Nephron (organoid): ENCODE data around the gene VRK1.

Source experiments
- H3K27ac Mint-ChIP-seq, 3 experiments: 2 replicates each; pipeline ENCODE4 v1.8.0; 2020; ENCODE audit warnings: mixed read lengths in 3 of 3, mild to moderate bottlenecking in 2 of 3, moderate library complexity in 1 of 3
- H3K27me3 Mint-ChIP-seq: 2 replicates; pipeline ENCODE4 v1.8.0; 2021; ENCODE audit warnings: low read depth, mild to moderate bottlenecking, moderate library complexity, mixed read lengths
- H3K36me3 Mint-ChIP-seq: 2 replicates; pipeline ENCODE4 v1.8.0; 2020; ENCODE audit warnings: low read depth, mixed read lengths
- H3K4me1 Mint-ChIP-seq: 2 replicates; pipeline ENCODE4 v1.8.0; 2020; ENCODE audit warnings: mixed read lengths
- H3K4me3 Mint-ChIP-seq, 3 experiments: 2 replicates each; pipeline ENCODE4 v1.8.0; 2020; ENCODE audit warnings: mild to moderate bottlenecking in 3 of 3, mixed read lengths in 3 of 3, moderate library complexity in 2 of 3
- H3K9me3 Mint-ChIP-seq: 2 replicates; pipeline ENCODE4 v1.8.0; 2020; ENCODE audit warnings: mixed read lengths
- TF ChIP-seq, protein P1 (sequence below), 3 experiments: fragments of 200-600 bp; sonication (generic); IDR thresholded peaks; one replicate each; pipeline ENCODE4 v1.5.0; 2021; ENCODE audit warnings: antibody characterized with exemption in 3 of 3; ENCODE audit not compliant: unreplicated experiment in 3 of 3

The VRK1 gene

DNA sequence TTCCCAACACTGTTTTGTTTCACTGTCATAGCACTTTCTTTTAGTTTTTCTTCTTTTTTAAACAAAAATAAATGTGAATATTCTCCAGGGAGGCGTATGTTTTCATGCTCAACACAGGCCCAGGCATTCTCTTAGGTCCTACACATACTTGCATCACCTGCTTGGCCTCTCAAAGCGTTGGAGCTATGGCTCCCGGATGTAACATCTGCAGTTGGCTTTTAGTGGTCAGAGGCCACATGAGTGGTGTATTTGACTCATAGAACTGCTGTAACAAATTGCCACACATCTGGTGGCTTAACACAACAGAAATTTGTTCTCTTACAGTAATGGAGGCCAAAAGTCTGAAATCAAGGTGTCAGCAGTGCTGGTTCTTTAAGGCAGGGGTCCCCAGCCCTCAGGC, 44.6 kb upstream of the VRK1 start:
- no peaks in the 10 kb centered on the region for H3K4me1 Mint-ChIP-seq
- H3K9me3 Mint-ChIP-seq = no peaks in the 10 kb centered on the region
- H3K36me3 Mint-ChIP-seq = no peaks in the 10 kb centered on the region
- TF ChIP-seq, protein P1, sequence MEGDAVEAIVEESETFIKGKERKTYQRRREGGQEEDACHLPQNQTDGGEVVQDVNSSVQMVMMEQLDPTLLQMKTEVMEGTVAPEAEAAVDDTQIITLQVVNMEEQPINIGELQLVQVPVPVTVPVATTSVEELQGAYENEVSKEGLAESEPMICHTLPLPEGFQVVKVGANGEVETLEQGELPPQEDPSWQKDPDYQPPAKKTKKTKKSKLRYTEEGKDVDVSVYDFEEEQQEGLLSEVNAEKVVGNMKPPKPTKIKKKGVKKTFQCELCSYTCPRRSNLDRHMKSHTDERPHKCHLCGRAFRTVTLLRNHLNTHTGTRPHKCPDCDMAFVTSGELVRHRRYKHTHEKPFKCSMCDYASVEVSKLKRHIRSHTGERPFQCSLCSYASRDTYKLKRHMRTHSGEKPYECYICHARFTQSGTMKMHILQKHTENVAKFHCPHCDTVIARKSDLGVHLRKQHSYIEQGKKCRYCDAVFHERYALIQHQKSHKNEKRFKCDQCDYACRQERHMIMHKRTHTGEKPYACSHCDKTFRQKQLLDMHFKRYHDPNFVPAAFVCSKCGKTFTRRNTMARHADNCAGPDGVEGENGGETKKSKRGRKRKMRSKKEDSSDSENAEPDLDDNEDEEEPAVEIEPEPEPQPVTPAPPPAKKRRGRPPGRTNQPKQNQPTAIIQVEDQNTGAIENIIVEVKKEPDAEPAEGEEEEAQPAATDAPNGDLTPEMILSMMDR (IDR thresholded peaks at IDR 0.05; ENCODE audit: unreplicated experiment in 3 of 3) = no peak
- peaks cover 17% of the 10 kb centered on the region for H3K27me3 Mint-ChIP-seq
- H3K4me3 Mint-ChIP-seq = no peak overlapping the region
- H3K27ac Mint-ChIP-seq = no peak overlapping the region

DNA sequence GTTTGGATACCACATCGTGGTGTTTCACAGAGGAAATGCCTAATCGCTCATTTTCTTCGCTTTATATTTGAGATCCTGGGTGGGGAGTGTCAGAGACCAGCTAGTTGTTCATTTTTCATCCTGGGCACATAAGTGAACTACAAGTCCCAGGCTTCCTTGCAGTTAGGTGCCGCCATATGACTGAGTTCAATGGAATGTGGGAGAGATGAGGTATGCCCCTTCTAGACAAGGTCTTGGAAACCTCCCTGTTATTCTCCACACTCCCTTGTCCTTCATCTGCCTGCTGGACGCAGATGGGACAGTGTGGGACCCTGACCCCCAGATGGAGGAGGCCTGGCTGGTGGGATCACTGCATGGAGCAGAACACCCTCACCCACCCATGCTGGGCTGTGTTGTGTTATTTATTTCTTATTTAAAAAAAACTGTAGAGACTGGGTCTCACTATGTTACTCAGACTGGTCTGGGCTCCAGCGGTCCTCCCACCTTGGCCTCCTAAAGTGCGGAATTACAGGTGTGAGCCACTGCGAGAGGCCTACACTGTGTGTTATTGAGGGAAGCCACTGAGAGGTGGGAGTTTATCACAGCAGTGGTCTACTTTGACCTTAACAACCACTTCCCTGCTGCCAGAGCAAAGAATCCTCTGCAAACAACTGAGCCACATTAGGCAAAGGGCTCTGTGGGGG, 42.9 kb upstream of the VRK1 start:
- no peak overlapping the region for H3K27ac Mint-ChIP-seq
- no peaks in the 10 kb centered on the region for H3K9me3 Mint-ChIP-seq
- peaks cover 5% of the 10 kb centered on the region for H3K27me3 Mint-ChIP-seq
- no peaks in the 10 kb centered on the region for H3K36me3 Mint-ChIP-seq
- no peaks in the 10 kb centered on the region for H3K4me1 Mint-ChIP-seq
- no peak overlapping the region for H3K4me3 Mint-ChIP-seq
- TF ChIP-seq, protein P1 (IDR thresholded peaks at IDR 0.05; ENCODE audit: unreplicated experiment in 3 of 3) = no peak

DNA sequence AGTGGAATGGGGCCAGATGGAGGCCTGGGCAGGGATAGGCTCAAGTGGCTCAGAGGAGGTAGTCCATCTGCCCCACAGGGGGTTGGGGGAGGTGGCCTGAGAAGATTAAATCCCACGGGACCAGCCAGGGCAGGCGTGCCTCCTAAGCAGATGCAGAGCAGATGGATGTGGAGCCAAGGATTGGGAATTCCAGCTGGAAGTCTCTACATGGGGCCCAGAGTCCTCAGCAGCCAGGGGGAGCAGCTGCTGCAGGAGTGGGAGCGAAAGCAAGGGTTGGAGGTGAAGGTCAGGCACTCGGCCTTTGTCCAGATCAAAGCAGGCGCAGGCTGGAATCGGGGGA, 42.4 kb upstream of the VRK1 start:
- no peaks in the 10 kb centered on the region for H3K9me3 Mint-ChIP-seq
- no peak overlapping the region for H3K27ac Mint-ChIP-seq
- H3K4me3 Mint-ChIP-seq = no peak overlapping the region
- H3K4me1 Mint-ChIP-seq = no peaks in the 10 kb centered on the region
- TF ChIP-seq, protein P1 (IDR thresholded peaks at IDR 0.05; ENCODE audit: unreplicated experiment in 3 of 3) = no peak
- peaks cover 5% of the 10 kb centered on the region for H3K27me3 Mint-ChIP-seq
- no peaks in the 10 kb centered on the region for H3K36me3 Mint-ChIP-seq

DNA sequence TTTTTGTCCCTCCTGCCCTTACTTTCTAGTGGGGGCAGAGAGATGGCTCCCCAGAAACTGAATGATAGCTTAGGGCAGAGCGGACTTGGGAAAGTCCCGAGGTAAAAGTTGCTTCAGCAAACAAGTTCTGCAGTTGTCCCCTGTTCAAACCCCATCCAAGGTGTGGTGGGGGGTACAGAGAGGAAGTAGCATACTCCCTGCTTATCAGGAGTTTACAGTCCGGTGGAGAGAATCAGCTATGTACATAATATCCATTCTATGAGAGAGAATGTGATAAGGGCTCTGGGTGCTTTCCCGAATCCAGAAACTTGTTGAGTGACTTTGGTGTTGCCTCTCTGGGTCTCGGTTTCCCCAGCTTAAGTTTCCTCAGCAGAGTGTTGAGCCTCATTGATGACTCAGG, 40.4 kb upstream of the VRK1 start:
- H3K27ac Mint-ChIP-seq = no peak overlapping the region
- no peak overlapping the region for H3K4me3 Mint-ChIP-seq
- H3K27me3 Mint-ChIP-seq = peaks cover 12% of the 10 kb centered on the region
- H3K9me3 Mint-ChIP-seq = no peaks in the 10 kb centered on the region
- no peaks in the 10 kb centered on the region for H3K36me3 Mint-ChIP-seq
- no peaks in the 10 kb centered on the region for H3K4me1 Mint-ChIP-seq
- TF ChIP-seq, protein P1 (IDR thresholded peaks at IDR 0.05; ENCODE audit: unreplicated experiment in 3 of 3) = no peak

DNA sequence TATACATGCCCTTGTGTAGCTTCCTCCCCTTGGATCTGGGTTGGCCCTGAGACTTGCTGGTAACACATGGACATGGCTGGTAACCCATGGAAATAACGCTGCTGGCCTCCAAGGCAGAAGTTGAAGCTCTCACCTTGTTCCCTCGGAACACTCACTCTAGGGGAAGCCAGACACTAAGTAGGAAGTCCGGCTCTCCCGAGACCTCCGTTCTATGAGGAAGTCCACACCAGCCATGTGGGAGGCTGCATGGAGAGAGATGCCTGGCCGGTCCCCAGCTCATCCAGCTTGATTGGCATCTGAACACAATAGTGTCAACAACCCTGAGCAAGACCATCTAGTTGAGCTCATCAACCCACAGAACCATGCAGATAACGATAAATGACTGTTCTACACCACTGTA, 39.7 kb upstream of the VRK1 start:
- Mint-ChIP-seq H3K4me3 (no peak overlapping the region), H3K36me3 (no peaks in the 10 kb centered on the region), H3K27me3 (peaks cover 13% of the 10 kb centered on the region), H3K9me3 (no peaks in the 10 kb centered on the region), H3K27ac (no peak overlapping the region), H3K4me1 (no peaks in the 10 kb centered on the region)
- TF ChIP-seq, protein P1 (IDR thresholded peaks at IDR 0.05; ENCODE audit: unreplicated experiment in 3 of 3) = no peak

DNA sequence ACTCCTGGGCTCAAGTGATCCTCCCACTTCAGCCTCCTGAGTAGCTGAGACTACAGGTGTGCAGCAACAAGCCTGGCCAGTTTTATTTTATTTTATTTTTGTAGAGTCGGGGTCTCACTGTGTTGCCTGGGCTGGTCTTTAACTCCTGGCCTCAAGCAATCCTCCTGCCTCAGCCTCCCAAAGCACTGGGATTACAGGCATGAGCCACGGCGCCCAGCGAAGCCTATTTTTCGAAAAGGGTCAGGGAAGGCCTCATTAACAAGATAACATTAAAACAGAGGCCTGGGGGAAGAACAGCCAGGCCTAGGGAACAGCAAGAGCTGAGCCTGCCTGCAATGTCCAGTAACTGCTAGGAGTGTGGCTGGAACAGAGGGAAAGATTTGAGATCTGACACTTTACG, 36.1 kb upstream of the VRK1 start:
- Mint-ChIP-seq H3K27me3 (peaks cover 13% of the 10 kb centered on the region), H3K27ac (no peak overlapping the region), H3K9me3 (peaks cover 2% of the 10 kb centered on the region), H3K4me1 (no peaks in the 10 kb centered on the region), H3K36me3 (no peaks in the 10 kb centered on the region), H3K4me3 (no peak overlapping the region)
- TF ChIP-seq, protein P1 (IDR thresholded peaks at IDR 0.05; ENCODE audit: unreplicated experiment in 3 of 3) = no peak
